Mesenchymal stem cell (in vitro differentiated cells and primary cell): ENCODE measurements around the gene NME3.

Experiments
- DNase-seq: peaks from one replicate; pipeline ENCODE4 v3.0.0-alpha.2; 2013
- H2AFZ ChIP-seq: one replicate; pipeline ENCODE4 v1.6.1; 2013; ENCODE audit warnings: low read depth, mild to moderate bottlenecking, control low read depth, inconsistent platforms, low read length, moderate library complexity
- H2AK5ac ChIP-seq: 2 replicates; pipeline ENCODE4 v1.6.1; 2013; ENCODE audit warnings: low read length, moderate library complexity, mild to moderate bottlenecking, inconsistent platforms; ENCODE audit not compliant: severe bottlenecking
- H2BK120ac ChIP-seq: one replicate; pipeline ENCODE4 v1.6.1; 2013; ENCODE audit warnings: low read depth, mild to moderate bottlenecking, inconsistent platforms, low read length, moderate library complexity
- H2BK12ac ChIP-seq, 2 experiments: one replicate each; pipeline ENCODE4 v1.6.1; 2013; ENCODE audit warnings: inconsistent platforms in 2 of 2, low read length in 2 of 2, mild to moderate bottlenecking in 2 of 2, moderate library complexity in 2 of 2, control low read depth in 1 of 2
- H2BK15ac ChIP-seq: one replicate; pipeline ENCODE4 v1.6.1; 2013; ENCODE audit warnings: mild to moderate bottlenecking, low read depth, inconsistent platforms; ENCODE audit not compliant: poor library complexity, severe bottlenecking
- H2BK5ac ChIP-seq: 2 replicates; pipeline ENCODE4 v1.6.1; 2013; ENCODE audit warnings: low read depth, mild to moderate bottlenecking, low read length, control low read depth, inconsistent platforms; ENCODE audit not compliant: poor library complexity, severe bottlenecking
- H3K14ac ChIP-seq, 2 experiments: one replicate each; pipeline ENCODE4 v1.6.1; 2013; ENCODE audit warnings: inconsistent platforms in 2 of 2, low read length in 2 of 2, control low read depth in 1 of 2, mild to moderate bottlenecking in 1 of 2, moderate library complexity in 1 of 2
- H3K18ac ChIP-seq, 2 experiments: one replicate each; pipeline ENCODE4 v1.6.1; 2013; ENCODE audit warnings: inconsistent platforms in 2 of 2, low read length in 2 of 2, control low read depth in 1 of 2, low read depth in 1 of 2, mild to moderate bottlenecking in 1 of 2
- H3K23ac ChIP-seq, 2 experiments: one replicate each; pipeline ENCODE4 v1.6.1; 2013; ENCODE audit warnings: inconsistent platforms in 2 of 2, low read length in 2 of 2, mild to moderate bottlenecking in 2 of 2, moderate library complexity in 2 of 2, control low read depth in 1 of 2
- H3K27ac ChIP-seq: 2 replicates; pipeline ENCODE4 v1.5.1; 2013; ENCODE audit warnings: mild to moderate bottlenecking, moderate library complexity, low read length, control low read depth, inconsistent platforms; ENCODE audit not compliant: poor library complexity, severe bottlenecking
- H3K27me3 ChIP-seq, 2 experiments: 2 replicates each; pipeline versions ENCODE4 v1.6.1 to v1.7.0; 2013; ENCODE audit warnings: low read length in 2 of 2, mild to moderate bottlenecking in 2 of 2, moderate library complexity in 2 of 2, control low read depth in 1 of 2, inconsistent platforms in 1 of 2; ENCODE audit not compliant: control insufficient read depth in 1 of 2, insufficient read depth in 1 of 2
- H3K36me3 ChIP-seq, 2 experiments: 2 replicates each; pipeline versions ENCODE4 v1.6.1 to v1.7.0; 2013; ENCODE audit warnings: low read length in 2 of 2, control low read depth in 1 of 2, inconsistent platforms in 1 of 2, low read depth in 1 of 2, mild to moderate bottlenecking in 1 of 2; ENCODE audit not compliant: insufficient read depth in 2 of 2, control insufficient read depth in 1 of 2
- H3K4ac ChIP-seq, 2 experiments: one replicate each; pipeline ENCODE4 v1.6.1; 2013; ENCODE audit warnings: inconsistent platforms in 2 of 2, low read length in 2 of 2, mild to moderate bottlenecking in 2 of 2, moderate library complexity in 2 of 2, control low read depth in 1 of 2, low read depth in 1 of 2
- H3K4me1 ChIP-seq: 2 replicates; pipeline ENCODE4 v1.6.1; 2013; ENCODE audit warnings: low read depth, low read length, control low read depth; ENCODE audit not compliant: control insufficient read depth, insufficient read depth
- H3K4me2 ChIP-seq: 2 replicates; pipeline ENCODE4 v1.6.1; 2013; ENCODE audit warnings: low read length, mild to moderate bottlenecking, inconsistent platforms; ENCODE audit not compliant: poor library complexity, severe bottlenecking
- H3K4me3 ChIP-seq, 2 experiments: 2 replicates each; pipeline versions ENCODE4 v1.5.1 to v1.7.0; 2013; ENCODE audit warnings: low read length in 2 of 2, mild to moderate bottlenecking in 2 of 2, control low read depth in 1 of 2, low read depth in 1 of 2; ENCODE audit not compliant: insufficient read depth in 1 of 2
- H3K79me1 ChIP-seq: replicated peaks from 2 replicates; pipeline ENCODE4 v1.6.1; 2013; ENCODE audit warnings: mild to moderate bottlenecking, control low read depth, low read length, inconsistent platforms; ENCODE audit not compliant: poor library complexity, severe bottlenecking
- H3K9ac ChIP-seq: 2 replicates; pipeline ENCODE4 v1.7.0; 2013; ENCODE audit warnings: mild to moderate bottlenecking, low read length, moderate library complexity
- H3K9me3 ChIP-seq: 2 replicates; pipeline ENCODE4 v1.7.0; 2013; ENCODE audit warnings: mild to moderate bottlenecking, low read length; ENCODE audit not compliant: control insufficient read depth
- H4K8ac ChIP-seq: one replicate; pipeline ENCODE4 v1.6.1; 2013; ENCODE audit warnings: inconsistent platforms, mild to moderate bottlenecking, low read length, moderate library complexity
- H4K91ac ChIP-seq: one replicate; pipeline ENCODE4 v1.6.1; 2013; ENCODE audit warnings: mild to moderate bottlenecking, low read length, inconsistent platforms
- WGBS: methylation state at CpG from one replicate; pipeline ENCODE4 v1.1.7; 2013; ENCODE audit warnings: mixed read lengths; 5-methylcytosine and 5-hydroxymethylcytosine counted together

The NME3 gene

GRCh38 chr16:1777375-1778199 is 6.2 kb upstream of the NME3 start:
- WGBS: 92% methylated on average over 36 of the region's 36 CpGs

GRCh38 chr16:1776991-1777374 is 5.6 kb upstream of the NME3 start:
- no peak overlapping the region for H3K4ac ChIP-seq
- no peak overlapping the region for H2AFZ ChIP-seq
- H3K18ac ChIP-seq: no peak overlapping the region
- no peak overlapping the region for H4K91ac ChIP-seq
- no peak overlapping the region for H2BK15ac ChIP-seq
- DNase-seq: no peak
- no peak overlapping the region for H3K4me2 ChIP-seq
- peaks cover 62% of the 10 kb centered on the region for H3K4me1 ChIP-seq
- no peak overlapping the region for H3K4me3 ChIP-seq
- no peak overlapping the region for H3K14ac ChIP-seq
- no peak overlapping the region for H3K23ac ChIP-seq
- H3K27me3 ChIP-seq: no peaks in the 10 kb centered on the region
- WGBS: 96% methylated on average over 22 of the region's 22 CpGs
- H2AK5ac ChIP-seq: no peak overlapping the region
- peaks cover 39% of the 10 kb centered on the region for H3K79me1 ChIP-seq
- H3K9me3 ChIP-seq: no peaks in the 10 kb centered on the region
- H3K27ac ChIP-seq: no peak overlapping the region
- no peak overlapping the region for H2BK12ac ChIP-seq
- no peak overlapping the region for H3K9ac ChIP-seq
- no peak overlapping the region for H2BK5ac ChIP-seq
- no peak overlapping the region for H2BK120ac ChIP-seq
- peaks cover 52 to 67% of the 10 kb centered on the region in 2 experiments for H3K36me3 ChIP-seq
- no peak overlapping the region for H4K8ac ChIP-seq

More at GRCh38 chr16:1777375-1778199, 6.2 kb upstream of the NME3 start:
- DNase-seq: no peak
- no peak overlapping the region for H3K27ac ChIP-seq
- H3K79me1 ChIP-seq: peaks cover 39% of the 10 kb centered on the region
- H3K18ac ChIP-seq: no peak overlapping the region
- H2BK12ac ChIP-seq: no peak overlapping the region
- no peak overlapping the region for H2BK120ac ChIP-seq
- H3K4me2 ChIP-seq: peak overlapping the region; percentile 19
- H2BK5ac ChIP-seq: no peak overlapping the region
- no peaks in the 10 kb centered on the region for H3K9me3 ChIP-seq
- H3K36me3 ChIP-seq: peaks cover 50 to 67% of the 10 kb centered on the region in 2 experiments
- H3K4me1 ChIP-seq: peaks cover 58% of the 10 kb centered on the region
- no peak overlapping the region for H3K23ac ChIP-seq
- no peak overlapping the region for H3K9ac ChIP-seq
- no peak overlapping the region for H2AK5ac ChIP-seq
- no peak overlapping the region for H3K4me3 ChIP-seq
- H2AFZ ChIP-seq: no peak overlapping the region
- H3K27me3 ChIP-seq: no peaks in the 10 kb centered on the region
- H4K91ac ChIP-seq: no peak overlapping the region
- no peak overlapping the region for H3K14ac ChIP-seq
- H2BK15ac ChIP-seq: no peak overlapping the region
- H3K4ac ChIP-seq: no peak overlapping the region
- no peak overlapping the region for H4K8ac ChIP-seq

- Histone ChIP-seq H2BK120ac (no peak overlapping the region), H3K9ac (no peak overlapping the region), H3K4me2 (no peak overlapping the region), H2BK5ac (no peak overlapping the region), H3K4me3 (no peak overlapping the region), H3K4ac (no peak overlapping the region), H3K36me3 (peaks cover 53 to 67% of the 10 kb centered on the region in 2 experiments), H3K4me1 (peaks cover 62% of the 10 kb centered on the region), H3K9me3 (no peaks in the 10 kb centered on the region), H4K91ac (no peak overlapping the region), H2BK12ac (no peak overlapping the region), H3K18ac (no peak overlapping the region), H3K23ac (no peak overlapping the region), H2AFZ (no peak overlapping the region), H3K27ac (no peak overlapping the region), H3K79me1 (peaks cover 39% of the 10 kb centered on the region), H2BK15ac (no peak overlapping the region), H3K14ac (no peak overlapping the region), H4K8ac (no peak overlapping the region), H2AK5ac (no peak overlapping the region), H3K27me3 (no peaks in the 10 kb centered on the region)
- no peak for DNase-seq
- WGBS: 93% methylated on average over 13 of the region's 13 CpGs
These were observed 5.3 kb upstream of the NME3 start for GRCh38 chr16:1776672-1776955.

DNA sequence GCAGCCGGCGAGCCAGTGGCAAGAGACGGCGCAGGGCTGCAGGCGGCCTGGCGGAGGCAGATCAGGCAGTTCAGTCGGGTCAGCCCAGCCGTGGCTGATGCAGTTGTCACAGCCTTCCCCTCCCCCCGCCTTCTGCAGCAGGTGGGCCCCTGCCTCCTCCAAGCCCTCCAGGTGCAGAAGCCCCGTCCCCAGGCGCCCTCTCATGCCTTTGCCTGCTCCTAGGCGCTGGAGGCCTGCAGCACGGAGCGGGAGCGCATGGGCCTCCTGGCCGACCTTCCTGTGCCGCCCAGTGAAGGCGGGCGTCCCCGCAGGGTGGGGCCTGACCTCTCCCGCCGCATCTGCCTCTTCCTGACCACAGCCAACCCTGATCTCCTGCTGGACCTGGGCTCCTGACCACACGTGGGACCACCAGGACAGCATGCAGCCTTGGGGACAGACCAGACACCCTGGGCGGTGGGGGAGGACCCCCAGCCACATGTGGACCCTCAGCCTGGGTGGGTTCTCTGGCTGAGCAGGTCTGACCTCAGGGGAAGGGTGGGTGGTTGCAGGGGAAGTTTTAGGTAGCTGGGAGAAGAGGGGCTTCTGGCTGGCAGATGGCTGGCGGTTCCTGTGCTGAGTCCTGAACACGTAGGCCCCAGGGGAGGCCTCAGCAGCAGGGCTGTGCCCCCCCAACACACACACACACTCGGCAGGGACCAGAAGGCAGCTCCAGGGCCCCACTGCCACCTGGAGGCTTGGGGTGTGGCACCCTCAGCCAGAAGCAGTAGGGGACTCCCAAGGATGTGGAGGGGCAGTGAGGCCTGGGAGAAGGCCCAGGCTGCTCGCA is 4.7 kb upstream of the NME3 start:
- no peak overlapping the region for H3K14ac ChIP-seq
- H3K4ac ChIP-seq: no peak overlapping the region
- peaks cover 53 to 64% of the 10 kb centered on the region in 2 experiments for H3K36me3 ChIP-seq
- H2AFZ ChIP-seq: no peak overlapping the region
- peaks cover 38% of the 10 kb centered on the region for H3K79me1 ChIP-seq
- no peak overlapping the region for H2BK120ac ChIP-seq
- H3K4me2 ChIP-seq: no peak overlapping the region
- no peak overlapping the region for H4K8ac ChIP-seq
- DNase-seq: no peak
- over 99% methylated on average over 27 of the region's 28 CpGs for WGBS
- no peak overlapping the region for H2AK5ac ChIP-seq
- H3K27ac ChIP-seq: no peak overlapping the region
- H3K9ac ChIP-seq: no peak overlapping the region
- H3K18ac ChIP-seq: no peak overlapping the region
- no peak overlapping the region for H2BK12ac ChIP-seq
- no peak overlapping the region for H4K91ac ChIP-seq
- no peak overlapping the region for H2BK15ac ChIP-seq
- H3K4me1 ChIP-seq: peaks cover 59% of the 10 kb centered on the region
- no peaks in the 10 kb centered on the region for H3K9me3 ChIP-seq
- H3K23ac ChIP-seq: no peak overlapping the region
- no peaks in the 10 kb centered on the region for H3K27me3 ChIP-seq
- no peak overlapping the region for H3K4me3 ChIP-seq
- H2BK5ac ChIP-seq: no peak overlapping the region
